ENCODE data around the gene SDK2. TPM values are rescaled to one million over a fixed set of nuclear protein-coding genes. Genes with fewer than 3 reads are reported as not detected.

SDK2 gene
- total and polyA plus RNA-seq, 8 donors: 0.04 to 0.31 (median 0.17) TPM

- Histone ChIP-seq H3K4me3 (no peak overlapping the region), H3K36me3 (no peaks in the 10 kb centered on the region), H3K27ac (no peak overlapping the region), H3K4me1 (no peaks in the 10 kb centered on the region), H3K27me3 (no peaks in the 10 kb centered on the region), H3K9me3 (no peaks in the 10 kb centered on the region)
- 80 to 87% methylated on average over 20 of the region's 20 CpGs for WGBS, 2 donors
- no peak for FAIRE-seq
- TF ChIP-seq, protein P1, sequence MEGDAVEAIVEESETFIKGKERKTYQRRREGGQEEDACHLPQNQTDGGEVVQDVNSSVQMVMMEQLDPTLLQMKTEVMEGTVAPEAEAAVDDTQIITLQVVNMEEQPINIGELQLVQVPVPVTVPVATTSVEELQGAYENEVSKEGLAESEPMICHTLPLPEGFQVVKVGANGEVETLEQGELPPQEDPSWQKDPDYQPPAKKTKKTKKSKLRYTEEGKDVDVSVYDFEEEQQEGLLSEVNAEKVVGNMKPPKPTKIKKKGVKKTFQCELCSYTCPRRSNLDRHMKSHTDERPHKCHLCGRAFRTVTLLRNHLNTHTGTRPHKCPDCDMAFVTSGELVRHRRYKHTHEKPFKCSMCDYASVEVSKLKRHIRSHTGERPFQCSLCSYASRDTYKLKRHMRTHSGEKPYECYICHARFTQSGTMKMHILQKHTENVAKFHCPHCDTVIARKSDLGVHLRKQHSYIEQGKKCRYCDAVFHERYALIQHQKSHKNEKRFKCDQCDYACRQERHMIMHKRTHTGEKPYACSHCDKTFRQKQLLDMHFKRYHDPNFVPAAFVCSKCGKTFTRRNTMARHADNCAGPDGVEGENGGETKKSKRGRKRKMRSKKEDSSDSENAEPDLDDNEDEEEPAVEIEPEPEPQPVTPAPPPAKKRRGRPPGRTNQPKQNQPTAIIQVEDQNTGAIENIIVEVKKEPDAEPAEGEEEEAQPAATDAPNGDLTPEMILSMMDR (IDR thresholded peaks at IDR 0.05): no peak
- ATAC-seq: no peak
- peak in 1 of 6 donors; percentile 20 for DNase-seq
- intact Hi-C loops (cut with DNase I): no loop called here
Measured at GRCh38 chr17:73603971-73604370, 40.3 kb downstream of the SDK2 start.

DNA sequence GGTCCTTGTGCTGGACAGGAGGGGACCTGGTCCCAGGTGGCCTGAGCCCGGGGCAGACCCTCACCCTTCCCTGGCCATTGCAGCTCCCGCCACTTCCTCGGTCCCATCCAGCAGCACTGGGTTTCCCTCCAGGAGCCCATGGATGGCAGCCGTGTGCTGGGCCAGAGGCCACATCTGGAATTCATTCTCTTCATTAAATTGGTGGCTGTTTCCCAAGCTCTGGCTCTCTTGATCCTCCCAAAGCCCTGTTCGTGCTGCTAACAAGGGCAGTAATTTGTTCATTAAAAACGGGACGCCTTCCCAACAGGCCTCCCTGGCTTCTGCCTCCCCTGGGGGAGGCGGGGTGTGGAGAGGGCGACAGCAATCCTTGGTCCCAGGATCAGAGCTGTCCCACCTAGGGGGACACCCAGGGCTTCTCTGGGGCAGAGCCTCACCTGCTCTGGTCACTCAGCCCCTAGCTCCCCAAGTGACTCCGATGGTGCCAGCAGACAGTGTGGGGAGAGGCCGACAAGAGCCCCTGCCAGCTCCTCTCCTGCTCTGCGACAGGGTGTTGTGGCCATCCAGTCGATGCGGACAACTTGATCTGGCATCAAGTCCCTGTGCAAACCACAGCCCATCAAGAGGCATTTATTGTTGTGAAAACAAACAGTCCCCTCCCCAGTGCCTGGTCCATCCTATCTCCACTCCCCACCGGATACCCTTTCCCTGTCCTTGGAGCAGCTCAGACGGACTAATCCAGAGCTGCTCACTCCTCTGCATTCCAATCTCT, 44.0 kb downstream of the SDK2 start:
- Histone ChIP-seq H3K4me1 (no peaks in the 10 kb centered on the region), H3K27ac (no peak overlapping the region), H3K9me3 (no peaks in the 10 kb centered on the region), H3K27me3 (no peaks in the 10 kb centered on the region), H3K36me3 (no peaks in the 10 kb centered on the region), H3K4me3 (no peak overlapping the region)
- FAIRE-seq (no peak), ATAC-seq (no peak), DNase-seq (no peak)
- intact Hi-C loops (cut with DNase I): no loop called here
- WGBS, 2 donors: 58 to 66% methylated on average over 16 of the region's 16 CpGs
- TF ChIP-seq, protein P1 (IDR thresholded peaks at IDR 0.05): no peak

GRCh38 chr17:73599599-73599998, 44.6 kb downstream of the SDK2 start:
- intact Hi-C loops (cut with DNase I): no loop called here
- 50 to 59% methylated on average over 3 of the region's 3 CpGs for WGBS, 2 donors
- DNase-seq (no peak), FAIRE-seq (no peak), ATAC-seq (no peak)
- TF ChIP-seq, protein P1 (IDR thresholded peaks at IDR 0.05): no peak
- Histone ChIP-seq H3K4me3 (no peak overlapping the region), H3K27ac (no peak overlapping the region), H3K9me3 (no peaks in the 10 kb centered on the region), H3K27me3 (no peaks in the 10 kb centered on the region), H3K4me1 (no peaks in the 10 kb centered on the region), H3K36me3 (no peaks in the 10 kb centered on the region)

DNA sequence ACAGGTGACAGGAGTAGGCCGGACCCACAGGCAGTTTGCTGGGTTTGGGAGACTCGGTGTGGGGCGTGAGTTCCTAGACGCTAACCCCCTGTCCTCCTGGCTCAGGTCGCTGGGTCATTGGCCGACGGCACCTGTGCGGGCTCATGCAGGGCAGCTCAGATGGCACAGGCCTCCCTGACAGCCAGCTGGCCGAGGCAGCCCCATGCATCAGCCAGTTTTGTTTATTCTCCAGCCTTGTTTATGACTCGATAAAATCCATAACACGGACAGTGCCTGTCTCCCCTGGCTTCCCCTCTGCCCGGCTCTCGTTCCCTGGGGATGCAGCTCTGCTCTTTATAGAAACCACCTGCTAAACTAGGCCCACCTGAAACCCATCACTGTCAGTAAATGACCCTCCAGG, 46.0 kb downstream of the SDK2 start:
- Histone ChIP-seq H3K9me3 (no peaks in the 10 kb centered on the region), H3K27ac (no peak overlapping the region), H3K27me3 (no peaks in the 10 kb centered on the region), H3K4me3 (no peak overlapping the region), H3K36me3 (no peaks in the 10 kb centered on the region), H3K4me1 (no peaks in the 10 kb centered on the region)
- intact Hi-C loops (cut with DNase I): no loop called here
- no peak for DNase-seq
- no peak for ATAC-seq
- FAIRE-seq: no peak
- TF ChIP-seq, protein P1 (IDR thresholded peaks at IDR 0.05): no peak
- 69 to 78% methylated on average over 13 of the region's 13 CpGs for WGBS, 2 donors

GRCh38 chr17:73595931-73596330, 48.3 kb downstream of the SDK2 start:
- no peak for ATAC-seq
- no peak overlapping the region for H3K27ac ChIP-seq
- DNase-seq: no peak

More at GRCh38 chr17:73595931-73596330, 48.3 kb downstream of the SDK2 start:
- no peaks in the 10 kb centered on the region for H3K27me3 ChIP-seq
- H3K9me3 ChIP-seq: no peaks in the 10 kb centered on the region
- H3K4me1 ChIP-seq: no peaks in the 10 kb centered on the region
- TF ChIP-seq, protein P1 (IDR thresholded peaks at IDR 0.05): no peak
- FAIRE-seq: no peak
- no peaks in the 10 kb centered on the region for H3K36me3 ChIP-seq
- WGBS, 2 donors: 44 to 66% methylated on average over 7 of the region's 7 CpGs
- H3K4me3 ChIP-seq: no peak overlapping the region
- intact Hi-C loops (cut with DNase I): no loop called here
